Tibial artery (tissue), 4 donors: ENCODE measurements around the gene FAM217A.

Experiments
- DNase-seq, 2 donors: peaks; one replicate each; pipeline ENCODE4 v3.0.0-alpha.2; 2019
- H3K27ac ChIP-seq, 2 donors: fragments of 200-600 bp; sonication (generic) in 1 of 2; 1 replicate in 1 of 2; 2 replicates in 1 of 2; pipeline ENCODE4 v1.5.1; 2018 to 2019; ENCODE audit warnings: mild to moderate bottlenecking in 1 of 2
- H3K27me3 ChIP-seq, 2 donors: fragments of 200-600 bp; sonication (generic) in 1 of 2; one replicate each; pipeline versions ENCODE4 v1.5.1 to v1.6.0; 2016 to 2019
- H3K36me3 ChIP-seq, 3 donors: fragments of 200-600 bp; sonication (generic) in 2 of 3; one replicate each; pipeline ENCODE4 v1.5.1; 2016 to 2019; ENCODE audit warnings: mild to moderate bottlenecking in 2 of 3
- H3K4me1 ChIP-seq, 4 donors: fragments of 200-600 bp; sonication (generic) in 2 of 4; 1 replicate in 3 of 4; 2 replicates in 1 of 4; pipeline ENCODE4 v1.5.1; 2016 to 2019
- H3K4me3 ChIP-seq, 2 donors: fragments of 200-600 bp; sonication (generic) in 1 of 2; 1 replicate in 1 of 2; 2 replicates in 1 of 2; pipeline ENCODE4 v1.5.1; 2018 to 2019; ENCODE audit warnings: mild to moderate bottlenecking in 2 of 2
- H3K9me3 ChIP-seq, 3 donors: fragments of 200-600 bp; sonication (generic) in 1 of 3; one replicate each; pipeline ENCODE4 v1.5.1; 2016 to 2019
- CTCF ChIP-seq, 2 experiments: fragments of 200-600 bp in 1 of 2; fragments of 450-650 bp in 1 of 2; IDR thresholded peaks; one replicate each; pipeline ENCODE4 v1.5.1; 2017 to 2019; ENCODE audit warnings: antibody characterized with exemption in 2 of 2, mild to moderate bottlenecking in 1 of 2, moderate library complexity in 1 of 2
- intact Hi-C: fragments of 100-400 bp; cut with DNase I; formaldehyde crosslinking; loops from one replicate; pipeline ENCODE4 v1.15.0; 2023; ENCODE audit warnings: low total_unique reads

The FAM217A gene

GRCh38 chr6:4029687-4030086 is 49.2 kb downstream of the FAM217A start:
- no peak for DNase-seq
- Histone ChIP-seq H3K4me3 (no peak overlapping the region), H3K27me3 (no peaks in the 10 kb centered on the region), H3K4me1 (peaks cover 0 to 75% (median 28%) of the 10 kb centered on the region in 4 donors), H3K9me3 (no peaks in the 10 kb centered on the region), H3K36me3 (peaks cover 0 to 13% (median 0%) of the 10 kb centered on the region in 3 donors), H3K27ac (no peak overlapping the region)
- intact Hi-C loops: no loop called here
- TF ChIP-seq CTCF (IDR thresholded peaks at IDR 0.05): no peak

- intact Hi-C loops: no loop called here
- no peak for TF ChIP-seq CTCF (IDR thresholded peaks at IDR 0.05)
- no peak for DNase-seq
Measured at GRCh38 chr6:4028051-4028450, 50.9 kb downstream of the FAM217A start.

GRCh38 chr6:4025681-4026080 is 53.3 kb downstream of the FAM217A start:
- DNase-seq: no peak

More at GRCh38 chr6:4028051-4028450, 50.9 kb downstream of the FAM217A start:
- Histone ChIP-seq H3K4me1 (peaks cover 0 to 82% (median 38%) of the 10 kb centered on the region in 4 donors), H3K9me3 (no peaks in the 10 kb centered on the region), H3K27ac (no peak overlapping the region), H3K27me3 (no peaks in the 10 kb centered on the region), H3K36me3 (peaks cover 0 to 13% (median 0%) of the 10 kb centered on the region in 3 donors), H3K4me3 (no peak overlapping the region)

GRCh38 chr6:4023240-4023639 is 55.7 kb downstream of the FAM217A start:
- intact Hi-C loops: no loop called here
- no peak for TF ChIP-seq CTCF (IDR thresholded peaks at IDR 0.05)
- Histone ChIP-seq H3K4me3 (peak overlapping the region in 1 of 2 donors; percentile 97), H3K9me3 (no peaks in the 10 kb centered on the region), H3K4me1 (peaks cover 0 to 78% (median 53%) of the 10 kb centered on the region in 4 donors), H3K27me3 (no peaks in the 10 kb centered on the region), H3K27ac (no peak overlapping the region), H3K36me3 (no peaks in the 10 kb centered on the region)
- no peak for DNase-seq

More at GRCh38 chr6:4025681-4026080, 53.3 kb downstream of the FAM217A start:
- Histone ChIP-seq H3K9me3 (no peaks in the 10 kb centered on the region), H3K36me3 (no peaks in the 10 kb centered on the region), H3K4me3 (no peak overlapping the region), H3K4me1 (peaks cover 0 to 81% (median 48%) of the 10 kb centered on the region in 4 donors), H3K27me3 (no peaks in the 10 kb centered on the region), H3K27ac (no peak overlapping the region)
- no peak for TF ChIP-seq CTCF (IDR thresholded peaks at IDR 0.05)
- intact Hi-C loops: no loop called here

- H3K4me3 ChIP-seq: peak overlapping the region; percentile 86 to 97
- H3K4me1 ChIP-seq: peaks cover 0 to 73% (median 56%) of the 10 kb centered on the region in 4 donors
- no peak for DNase-seq
- H3K27me3 ChIP-seq: no peaks in the 10 kb centered on the region
- no peaks in the 10 kb centered on the region for H3K36me3 ChIP-seq
- intact Hi-C loops: no loop called here
- peak overlapping the region; percentile 97 for H3K27ac ChIP-seq
- TF ChIP-seq CTCF (IDR thresholded peaks at IDR 0.05): no peak
- H3K9me3 ChIP-seq: no peaks in the 10 kb centered on the region
Measured at GRCh38 chr6:4021854-4022695, 56.9 kb downstream of the FAM217A start.
